HG03159 (cell line): ENCODE measurements around the gene C5orf24.
A peak's percentile ranks its signal among the peaks of the same experiment; 100 is the strongest.

Experiments
- ATAC-seq: cut with Tn5 transposase; IDR thresholded peaks from one replicate; pipeline ENCODE4 v1.9.1; 2021; ENCODE audit warnings: mild to moderate bottlenecking, moderate library complexity; ENCODE audit not compliant: unreplicated experiment

Gene C5orf24

DNA sequence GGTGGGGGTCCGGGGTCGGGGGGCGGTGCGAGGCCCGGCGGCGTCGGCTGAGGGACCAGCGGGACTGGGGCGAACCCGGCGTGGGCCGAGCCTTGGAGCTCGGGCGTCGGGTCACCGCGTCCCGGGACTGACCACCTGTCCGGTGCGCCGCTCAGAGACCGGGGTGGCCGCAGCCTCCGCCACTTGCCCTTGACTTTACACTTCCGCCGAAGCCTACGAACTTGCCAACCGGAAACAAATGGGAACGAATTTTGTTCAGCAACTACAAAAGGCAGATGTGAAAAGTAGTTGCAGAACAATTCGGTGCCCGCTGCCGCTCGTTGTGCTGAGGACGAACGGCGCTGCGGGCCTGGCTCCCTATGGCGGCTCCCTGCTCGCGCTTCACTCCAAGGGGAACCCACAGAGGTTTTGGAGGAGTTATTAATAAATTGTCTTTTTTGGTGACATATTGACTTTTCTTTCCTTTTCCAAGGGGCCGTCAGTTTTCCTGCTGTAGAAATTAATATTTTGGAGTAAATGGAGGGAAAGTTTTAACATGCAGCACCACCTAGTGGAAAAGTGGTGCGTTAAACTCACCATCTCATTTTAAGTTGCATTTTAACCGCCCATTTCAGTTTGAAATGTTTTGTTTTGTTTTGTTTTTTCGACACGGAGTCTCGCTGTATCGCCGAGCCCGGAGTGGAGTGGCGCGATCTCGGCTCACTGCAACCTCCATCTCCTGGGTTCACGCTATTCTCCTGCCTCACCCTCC lies 59.7 kb downstream of the C5orf24 start:
- ATAC-seq = peak; percentile 28

DNA sequence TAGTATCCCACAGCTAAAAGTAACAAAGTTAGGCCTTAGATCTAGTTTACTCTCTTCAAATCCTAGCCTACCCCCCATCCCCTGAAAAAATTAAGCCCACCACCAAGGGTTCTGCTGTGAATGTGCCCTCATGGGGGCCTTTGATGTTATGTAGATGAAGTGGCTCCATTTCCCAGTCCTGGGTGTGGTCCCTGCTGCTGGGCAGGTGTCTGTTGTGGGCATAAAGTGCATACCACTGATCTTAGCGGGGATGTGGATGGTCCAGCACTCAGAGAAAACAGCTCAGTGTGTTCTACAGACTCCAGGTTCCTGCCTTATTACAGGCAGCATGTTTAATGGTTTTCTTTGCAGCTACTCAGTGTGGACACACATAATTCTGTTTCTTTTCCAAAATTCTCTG lies 61.0 kb downstream of the C5orf24 start:
- ATAC-seq = no peak
